ENCODE results near the gene HPCAL1.
"Not testable (repeated sequence)": the region's sequence is repeated elsewhere in the genome, so short reads cannot be mapped to it uniquely, and the experiment has no call there.

The HPCAL1 gene

GRCh38 chr2:10285191-10285555 is 17.5 kb upstream of the HPCAL1 start:
- no peak for DNase-seq

- DNase-seq, result no peak
Observed at GRCh38 chr2:10285556-10286198, 17.0 kb upstream of the HPCAL1 start.

GRCh38 chr2:10286216-10287037 is 16.3 kb upstream of the HPCAL1 start:
- no peak for DNase-seq

- DNase-seq, result no peak
Observed at GRCh38 chr2:10287761-10288160, 14.9 kb upstream of the HPCAL1 start.

GRCh38 chr2:10288606-10289005 is 14.1 kb upstream of the HPCAL1 start:
- DNase-seq, result no peak

GRCh38 chr2:10289352-10289751 is 13.4 kb upstream of the HPCAL1 start:
- no peak for DNase-seq

GRCh38 chr2:10289891-10290290 is 12.8 kb upstream of the HPCAL1 start:
- no peak for DNase-seq

- not testable (repeated sequence) for DNase-seq
Observed at GRCh38 chr2:10291376-10291775, 11.3 kb upstream of the HPCAL1 start.

- no peak for DNase-seq
Observed at GRCh38 chr2:10292033-10292432, 10.7 kb upstream of the HPCAL1 start.

- no peak for DNase-seq
Observed at GRCh38 chr2:10293603-10294002, 9.1 kb upstream of the HPCAL1 start.

GRCh38 chr2:10294077-10294476 is 8.6 kb upstream of the HPCAL1 start:
- DNase-seq, result no peak

- not testable (repeated sequence) for DNase-seq
Observed at GRCh38 chr2:10295649-10296048, 7.1 kb upstream of the HPCAL1 start.

GRCh38 chr2:10296142-10296541 is 6.6 kb upstream of the HPCAL1 start:
- DNase-seq, result no peak

GRCh38 chr2:10297191-10297830 is 5.4 kb upstream of the HPCAL1 start:
- DNase-seq, result no peak

GRCh38 chr2:10297959-10298531 is 4.7 kb upstream of the HPCAL1 start:
- DNase-seq, result peak; percentile 56

- not testable (repeated sequence) for DNase-seq
Observed at GRCh38 chr2:10298777-10299176, 3.9 kb upstream of the HPCAL1 start.

- no peak for DNase-seq
Observed at GRCh38 chr2:10300328-10300920, 2.3 kb upstream of the HPCAL1 start.

- DNase-seq, result no peak
Observed at GRCh38 chr2:10300997-10301940, 1.4 kb upstream of the HPCAL1 start.

GRCh38 chr2:10301941-10302478 is 694 bp upstream of the HPCAL1 start:
- DNase-seq, result no peak

GRCh38 chr2:10303181-10303693 is 533 bp downstream of the HPCAL1 start:
- no peak for DNase-seq

GRCh38 chr2:10303694-10304378 is 1.1 kb downstream of the HPCAL1 start:
- peak; percentile 36 for DNase-seq
